Activated naive CD8-positive, alpha-beta T cell treated with anti-CD3 and anti-CD28 coated beads, Interleukin-2, amount 50 U/mL, for 24 hours (primary cell): Measurements from ENCODE around the gene DMPK.
A peak's percentile ranks its signal among the peaks of the same experiment; 100 is the strongest.
"Not testable (repeated sequence)": the region's sequence is repeated elsewhere in the genome, so short reads cannot be mapped to it uniquely, and the experiment has no call there.

Source experiments
- ATAC-seq: fragments of 150-1000 bp; cut with Tn5 transposase; one replicate; pipeline ENCODE4 v1.10.0; 2021
- DNase-seq: peaks from one replicate; pipeline ENCODE4 v3.0.0; 2021
- H3K27ac Mint-ChIP-seq: one replicate; pipeline ENCODE4 v1.8.0; 2021; ENCODE audit warnings: mild to moderate bottlenecking, mixed read lengths
- H3K27me3 Mint-ChIP-seq: one replicate; pipeline ENCODE4 v1.8.0; 2021; ENCODE audit warnings: mixed read lengths
- H3K36me3 Mint-ChIP-seq: one replicate; pipeline ENCODE4 v1.8.0; 2021; ENCODE audit warnings: low read depth, mixed read lengths
- H3K4me1 Mint-ChIP-seq: one replicate; pipeline ENCODE4 v1.8.0; 2021; ENCODE audit warnings: mixed read lengths
- H3K4me3 Mint-ChIP-seq: one replicate; pipeline ENCODE4 v1.8.0; 2021; ENCODE audit warnings: mild to moderate bottlenecking, moderate library complexity, mixed read lengths
- H3K9me3 Mint-ChIP-seq: one replicate; pipeline ENCODE4 v1.8.0; 2021; ENCODE audit warnings: mixed read lengths

Gene DMPK

DNA sequence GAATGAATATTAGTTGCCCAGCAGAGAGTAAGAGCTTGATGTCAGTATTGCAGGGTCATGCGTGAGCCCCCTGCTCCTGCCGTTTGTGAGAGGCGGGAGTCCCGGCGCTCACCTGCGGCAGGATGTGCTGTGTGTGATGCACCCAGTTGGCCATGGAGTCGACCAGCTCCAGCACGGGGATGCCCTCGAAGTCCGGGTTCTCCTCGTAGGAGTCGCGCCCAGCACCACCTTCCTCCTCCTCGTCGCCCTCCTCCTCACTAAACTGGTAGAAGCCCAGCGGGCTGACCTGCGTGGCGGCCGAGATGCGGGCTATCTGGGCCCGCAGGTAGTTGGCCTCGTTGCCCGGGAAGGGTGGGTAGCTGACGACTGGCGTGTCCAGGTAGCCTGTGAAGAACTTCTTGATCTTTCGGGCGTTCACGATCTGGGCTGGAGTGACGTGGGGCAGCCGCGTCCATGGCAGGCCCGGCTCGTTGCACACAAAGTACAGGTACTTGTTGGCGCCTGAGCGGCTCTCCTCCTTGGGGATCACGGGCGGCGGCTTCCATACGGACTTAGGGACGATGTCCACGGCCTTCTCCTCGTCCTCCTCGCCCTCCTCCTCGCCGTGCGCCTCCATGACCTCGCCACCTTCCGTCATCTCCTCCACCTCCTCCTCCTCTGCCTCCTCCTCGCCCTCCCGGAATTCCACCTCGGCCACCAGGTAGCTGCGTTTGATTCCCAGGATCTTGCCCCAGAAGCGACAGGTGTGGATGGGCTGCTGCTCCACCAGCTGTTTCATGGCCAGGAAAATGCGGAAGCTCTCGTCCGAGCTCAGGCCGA lies 22.1 kb upstream of the DMPK start:
- DNase-seq = no peak
- Mint-ChIP-seq H3K27me3 (peaks cover 18% of the 10 kb centered on the region), H3K4me3 (no peak overlapping the region), H3K27ac (no peak overlapping the region), H3K4me1 (peaks cover 1% of the 10 kb centered on the region), H3K9me3 (no peaks in the 10 kb centered on the region), H3K36me3 (no peaks in the 10 kb centered on the region)
- no peak for ATAC-seq

DNA sequence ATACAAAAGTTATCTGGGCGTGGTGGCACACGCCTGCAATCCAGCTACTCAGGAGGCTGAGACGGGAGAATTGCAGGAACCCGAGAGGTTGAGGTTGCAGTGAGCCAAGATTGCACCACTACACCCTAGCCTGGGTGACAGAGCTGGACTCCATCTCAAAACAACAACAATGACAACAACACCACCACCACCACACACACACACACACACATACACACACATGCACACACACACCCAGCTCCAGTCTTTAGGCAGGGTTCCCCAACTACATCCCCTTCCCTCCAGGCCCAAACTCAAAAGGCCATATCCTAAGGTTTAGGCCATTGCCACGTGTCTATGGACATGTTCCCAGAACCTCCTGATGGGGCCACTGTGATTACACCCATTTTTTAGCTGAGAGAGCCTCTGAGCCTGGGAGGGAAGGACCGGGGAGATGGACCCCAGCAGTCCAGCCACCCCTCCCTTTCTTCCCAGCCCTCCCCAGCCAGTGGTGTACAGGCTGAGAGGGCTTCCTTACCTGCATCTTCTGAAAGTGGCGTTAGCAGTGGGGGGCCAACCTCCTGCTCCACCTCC lies 19.4 kb upstream of the DMPK start:
- Mint-ChIP-seq H3K4me1 (peaks cover 3% of the 10 kb centered on the region), H3K36me3 (no peaks in the 10 kb centered on the region), H3K4me3 (no peak overlapping the region), H3K27me3 (peaks cover 36% of the 10 kb centered on the region), H3K27ac (no peak overlapping the region), H3K9me3 (no peaks in the 10 kb centered on the region)
- ATAC-seq (no peak), DNase-seq (no peak)

DNA sequence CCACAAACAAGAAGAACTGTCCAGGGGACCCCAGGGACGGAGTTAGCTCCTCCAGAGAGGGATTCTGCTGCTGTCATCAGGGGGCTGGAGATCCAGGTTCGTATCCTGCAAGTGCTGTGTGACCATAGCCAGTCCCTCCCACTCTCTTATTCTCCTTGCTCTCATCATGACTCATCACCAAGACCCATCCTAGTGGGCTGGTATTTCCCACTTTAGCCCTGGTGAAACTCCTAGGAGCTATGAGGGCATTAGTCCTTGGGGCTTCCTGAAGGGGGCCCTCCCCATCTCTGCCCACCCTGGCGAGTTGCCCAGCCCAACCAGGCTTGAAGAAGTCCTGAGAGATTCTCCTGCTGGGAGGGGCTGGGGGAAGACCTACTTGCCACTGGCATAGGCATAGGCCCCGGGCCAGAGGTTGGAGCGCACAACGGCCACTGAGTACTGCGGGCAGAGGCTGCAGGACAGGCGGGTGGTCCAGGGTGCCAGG lies 17.8 kb upstream of the DMPK start:
- H3K4me1 Mint-ChIP-seq = peaks cover 3% of the 10 kb centered on the region
- no peak for ATAC-seq
- no peak for DNase-seq
- H3K36me3 Mint-ChIP-seq = no peaks in the 10 kb centered on the region
- H3K9me3 Mint-ChIP-seq = no peaks in the 10 kb centered on the region
- peaks cover 49% of the 10 kb centered on the region for H3K27me3 Mint-ChIP-seq
- H3K4me3 Mint-ChIP-seq = no peak overlapping the region
- no peak overlapping the region for H3K27ac Mint-ChIP-seq

DNA sequence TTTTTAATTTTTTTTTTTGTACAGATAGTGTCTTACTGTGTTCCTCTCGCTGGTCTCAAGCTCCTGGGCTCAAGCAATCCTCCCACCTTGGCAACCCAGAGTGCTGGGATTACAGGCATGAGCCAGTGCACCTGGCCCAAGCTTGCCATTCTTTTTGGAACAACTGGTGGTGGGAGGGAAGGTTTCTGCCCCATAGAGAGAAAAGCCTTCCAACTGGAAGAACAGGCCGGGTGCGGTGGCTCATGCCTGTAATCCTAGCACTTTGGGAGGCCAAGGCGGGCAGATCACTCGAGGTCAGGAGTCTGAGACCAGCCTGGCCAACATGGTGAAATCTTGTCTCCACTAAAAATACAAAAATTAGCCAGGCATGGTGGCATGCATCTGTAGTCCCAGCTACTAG lies 17.3 kb upstream of the DMPK start:
- not testable (repeated sequence) for H3K4me1 Mint-ChIP-seq, H3K4me3 Mint-ChIP-seq, H3K27ac Mint-ChIP-seq, DNase-seq, H3K9me3 Mint-ChIP-seq, H3K36me3 Mint-ChIP-seq, ATAC-seq
- peaks cover 54% of the 10 kb centered on the region for H3K27me3 Mint-ChIP-seq

DNA sequence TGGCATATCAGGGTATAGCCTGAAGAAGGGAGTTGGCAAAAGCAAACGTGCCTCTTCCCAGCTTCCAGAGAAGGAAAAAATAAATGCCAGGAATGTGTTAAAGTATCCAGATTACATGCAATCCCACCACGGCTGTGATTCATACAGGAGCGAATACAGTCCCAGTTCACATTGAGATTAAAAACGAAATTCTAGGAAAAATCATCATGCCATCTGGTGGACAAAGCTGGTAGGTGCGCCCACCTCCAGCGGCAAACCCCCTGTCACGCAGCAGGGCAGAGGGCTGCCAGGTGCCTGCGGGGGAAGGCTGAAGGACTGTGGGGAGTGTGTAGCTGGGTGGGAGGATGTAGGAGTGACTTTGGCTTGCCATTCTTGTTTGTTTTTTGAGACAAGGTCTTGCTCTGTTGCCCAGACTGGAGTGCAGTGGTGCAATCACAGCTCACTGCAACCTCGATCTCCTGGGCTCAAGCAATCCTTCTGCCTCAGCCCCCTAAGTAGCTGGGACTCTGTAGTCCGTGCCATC lies 16.8 kb upstream of the DMPK start:
- Mint-ChIP-seq H3K27me3 (peaks cover 56% of the 10 kb centered on the region), H3K4me1 (peaks cover 5% of the 10 kb centered on the region), H3K27ac (no peak overlapping the region), H3K9me3 (no peaks in the 10 kb centered on the region), H3K4me3 (no peak overlapping the region), H3K36me3 (no peaks in the 10 kb centered on the region)
- DNase-seq (peak; percentile 68), ATAC-seq (peak; percentile 60)

DNA sequence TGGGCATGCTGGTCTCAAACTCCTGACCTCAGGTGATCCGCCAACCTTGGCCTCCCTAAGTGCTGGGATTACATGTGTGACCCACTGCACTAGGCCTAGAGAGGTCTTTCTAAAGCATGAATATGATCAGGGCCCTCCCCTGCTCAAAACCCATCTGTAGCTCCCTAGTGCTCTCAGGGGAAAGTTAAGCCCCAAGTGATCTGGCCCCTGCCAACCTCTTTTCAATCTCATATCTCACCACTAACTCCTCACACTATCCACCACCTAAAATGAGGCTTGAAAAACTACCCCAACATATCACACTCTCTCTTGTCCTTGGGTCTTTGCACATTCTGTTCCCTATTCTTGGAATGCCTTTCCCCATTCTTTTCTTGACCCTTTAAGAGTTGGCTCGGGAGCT lies 12.3 kb upstream of the DMPK start:
- DNase-seq (no peak), ATAC-seq (no peak)
- H3K4me1 Mint-ChIP-seq = peaks cover 37% of the 10 kb centered on the region
- H3K27ac Mint-ChIP-seq = no peak overlapping the region
- H3K9me3 Mint-ChIP-seq = no peaks in the 10 kb centered on the region
- H3K4me3 Mint-ChIP-seq = no peak overlapping the region
- H3K36me3 Mint-ChIP-seq = peaks cover 18% of the 10 kb centered on the region
- peaks cover 45% of the 10 kb centered on the region for H3K27me3 Mint-ChIP-seq

DNA sequence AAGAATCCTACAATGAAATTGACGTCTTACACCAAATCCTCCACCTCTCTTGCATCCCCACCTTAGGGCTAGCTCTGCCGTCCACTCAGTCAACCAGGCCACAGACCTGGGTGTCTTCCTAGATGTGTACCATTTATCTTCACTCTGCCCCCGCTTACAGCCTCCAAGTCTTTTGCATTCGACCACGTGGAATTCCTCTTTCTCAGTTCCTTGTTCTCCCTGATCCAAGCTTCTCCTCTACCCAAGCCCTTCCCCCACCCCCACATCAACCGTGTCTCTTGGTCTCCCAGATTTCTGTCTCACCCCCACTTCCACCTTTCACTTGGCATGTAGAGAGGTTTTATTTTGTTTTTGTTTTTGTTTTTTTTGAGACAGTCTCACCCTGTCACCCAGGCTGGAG lies 11.6 kb upstream of the DMPK start:
- Mint-ChIP-seq H3K4me1 (peaks cover 34% of the 10 kb centered on the region), H3K27ac (peak overlapping the region; percentile 59), H3K27me3 (peaks cover 44% of the 10 kb centered on the region), H3K4me3 (peak overlapping the region; percentile 24), H3K36me3 (peaks cover 25% of the 10 kb centered on the region), H3K9me3 (no peaks in the 10 kb centered on the region)
- DNase-seq (no peak), ATAC-seq (no peak)

DNA sequence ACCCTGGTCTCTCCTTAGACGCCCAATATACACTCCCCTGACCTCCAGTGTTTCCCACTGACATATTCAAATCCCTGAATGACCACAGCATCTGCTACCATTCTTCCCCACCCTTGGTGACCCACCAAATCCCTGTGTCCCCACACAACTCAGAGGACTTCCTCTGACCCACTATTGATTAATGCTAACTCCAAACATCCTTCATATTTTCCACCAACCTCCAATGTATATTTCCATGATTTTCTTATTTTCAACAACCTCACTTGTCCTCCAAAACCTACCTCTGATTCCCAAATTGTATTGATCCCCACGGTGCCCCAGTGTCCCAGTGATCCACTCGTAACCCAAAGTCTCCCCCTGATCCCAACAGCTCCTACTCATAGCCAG lies 10.9 kb upstream of the DMPK start:
- peak overlapping the region; percentile 66 for H3K4me3 Mint-ChIP-seq
- H3K27ac Mint-ChIP-seq = peak overlapping the region; percentile 92
- H3K4me1 Mint-ChIP-seq = peaks cover 34% of the 10 kb centered on the region
- DNase-seq (no peak), ATAC-seq (no peak)
- no peaks in the 10 kb centered on the region for H3K9me3 Mint-ChIP-seq
- peaks cover 32% of the 10 kb centered on the region for H3K36me3 Mint-ChIP-seq
- H3K27me3 Mint-ChIP-seq = peaks cover 37% of the 10 kb centered on the region

DNA sequence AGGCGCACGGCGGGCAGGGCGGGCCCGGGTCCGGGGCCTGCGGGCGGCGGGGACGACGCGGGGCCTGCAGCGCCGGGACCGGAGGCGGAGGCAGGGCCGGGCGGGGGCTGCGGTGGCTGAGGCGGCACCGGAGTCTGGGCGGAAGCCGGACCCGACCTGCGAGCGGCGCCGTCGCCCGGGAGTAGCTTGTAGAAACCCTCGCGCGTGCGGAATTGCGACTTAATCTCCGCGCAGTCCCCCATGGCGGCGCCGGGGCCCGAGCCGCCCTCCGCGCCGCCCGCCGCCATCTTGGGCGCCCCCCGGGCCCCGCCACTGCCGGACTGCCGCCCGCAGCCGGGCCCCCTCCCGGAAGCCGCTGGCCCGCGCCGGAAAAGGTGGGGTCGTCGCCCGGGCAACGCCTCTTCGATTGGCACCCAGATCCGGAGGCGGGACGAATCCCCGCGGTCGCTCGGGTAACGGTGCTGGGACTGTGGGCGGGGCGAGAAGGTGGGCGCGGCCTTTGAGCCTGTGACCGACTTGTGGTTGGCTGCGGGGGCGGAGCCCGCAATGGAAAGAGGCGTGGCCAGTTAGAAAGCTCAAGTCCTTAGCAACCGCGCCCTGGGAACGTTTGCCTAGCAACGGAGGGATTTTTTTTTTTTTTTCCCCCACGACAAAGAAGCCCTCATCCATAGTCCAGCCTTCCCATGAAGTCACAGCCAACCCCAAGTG lies 10.3 kb upstream of the DMPK start, which contains the start of gene DMWD:
Gene DMWD (minus strand): TSS at position 376 of the 708 bp plus-strand sequence. CDS start 89 bp downstream, at position 287.
- Mint-ChIP-seq H3K4me1 (peaks cover 34% of the 10 kb centered on the region), H3K27me3 (peaks cover 33% of the 10 kb centered on the region), H3K4me3 (peak within 1 kb of the TSS; percentile 90), H3K36me3 (peaks cover 36% of the 10 kb centered on the region), H3K9me3 (no peaks in the 10 kb centered on the region), H3K27ac (peak within 1 kb of the TSS; percentile 92)
- ATAC-seq = peak; percentile 90
- DNase-seq = peak; percentile 100

DNA sequence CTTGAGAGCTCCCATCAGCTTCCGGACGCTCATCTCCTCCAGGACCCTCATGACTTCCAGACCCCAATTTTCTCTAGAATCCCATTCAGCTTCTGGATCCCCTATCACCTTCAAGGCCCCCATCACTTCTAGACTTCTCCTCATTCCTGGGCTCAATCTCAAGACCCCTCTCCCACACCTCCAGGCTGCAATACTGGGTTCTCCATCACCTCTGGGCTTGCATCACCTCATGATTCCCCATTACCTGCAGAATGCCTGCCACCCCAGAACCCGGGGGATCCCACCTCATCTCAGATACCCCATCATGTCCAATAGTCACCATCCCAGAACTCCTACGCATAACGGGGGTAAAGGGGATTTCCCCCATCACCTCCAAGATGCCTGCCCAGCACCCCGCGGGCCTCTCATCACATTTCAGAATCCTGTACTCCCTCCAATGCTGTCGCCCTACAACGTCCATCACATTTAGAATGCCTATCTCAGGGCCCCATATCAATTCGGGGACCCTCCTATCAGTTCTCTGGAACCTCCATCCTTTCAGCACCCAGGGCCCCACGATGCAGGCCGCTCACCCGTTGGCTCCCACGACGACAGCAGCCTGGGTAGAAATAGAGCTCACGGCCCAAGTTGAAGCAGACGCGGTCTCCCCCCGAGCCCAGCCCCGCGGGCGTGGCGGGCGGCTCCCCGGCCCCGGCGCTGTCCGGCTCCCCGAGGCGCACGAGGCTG lies 9.6 kb upstream of the DMPK start:
- Mint-ChIP-seq H3K36me3 (peaks cover 43% of the 10 kb centered on the region), H3K4me1 (peaks cover 34% of the 10 kb centered on the region), H3K27ac (peak overlapping the region; percentile 77), H3K9me3 (no peaks in the 10 kb centered on the region), H3K4me3 (peak overlapping the region; percentile 90), H3K27me3 (peaks cover 30% of the 10 kb centered on the region)
- peak; percentile 40 for DNase-seq
- ATAC-seq = peak; percentile 17

DNA sequence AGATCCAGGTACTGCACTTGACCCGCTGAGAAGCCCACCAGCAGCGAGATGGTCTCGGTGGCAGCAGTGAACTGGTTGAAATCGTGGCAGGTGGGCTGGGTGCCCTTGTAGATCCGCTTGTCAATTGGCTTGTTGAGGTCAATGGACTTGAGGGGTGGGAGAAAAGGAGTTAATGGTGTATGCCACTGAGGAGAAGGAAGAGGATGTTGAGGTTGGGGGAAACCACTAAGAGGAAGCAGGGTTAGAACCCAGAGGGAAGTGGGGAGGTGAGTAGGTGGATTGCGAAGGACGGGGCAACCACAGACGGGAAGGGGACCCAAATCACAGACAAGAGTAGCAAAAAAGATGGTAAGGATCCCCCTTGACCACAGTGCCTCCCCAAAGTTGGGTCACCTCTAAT lies 8.7 kb upstream of the DMPK start:
- Mint-ChIP-seq H3K36me3 (peaks cover 52% of the 10 kb centered on the region), H3K9me3 (no peaks in the 10 kb centered on the region), H3K27ac (peak overlapping the region; percentile 34), H3K4me3 (peak overlapping the region; percentile 90), H3K27me3 (peaks cover 21% of the 10 kb centered on the region), H3K4me1 (peaks cover 34% of the 10 kb centered on the region)
- DNase-seq = peak; percentile 53
- ATAC-seq = no peak

DNA sequence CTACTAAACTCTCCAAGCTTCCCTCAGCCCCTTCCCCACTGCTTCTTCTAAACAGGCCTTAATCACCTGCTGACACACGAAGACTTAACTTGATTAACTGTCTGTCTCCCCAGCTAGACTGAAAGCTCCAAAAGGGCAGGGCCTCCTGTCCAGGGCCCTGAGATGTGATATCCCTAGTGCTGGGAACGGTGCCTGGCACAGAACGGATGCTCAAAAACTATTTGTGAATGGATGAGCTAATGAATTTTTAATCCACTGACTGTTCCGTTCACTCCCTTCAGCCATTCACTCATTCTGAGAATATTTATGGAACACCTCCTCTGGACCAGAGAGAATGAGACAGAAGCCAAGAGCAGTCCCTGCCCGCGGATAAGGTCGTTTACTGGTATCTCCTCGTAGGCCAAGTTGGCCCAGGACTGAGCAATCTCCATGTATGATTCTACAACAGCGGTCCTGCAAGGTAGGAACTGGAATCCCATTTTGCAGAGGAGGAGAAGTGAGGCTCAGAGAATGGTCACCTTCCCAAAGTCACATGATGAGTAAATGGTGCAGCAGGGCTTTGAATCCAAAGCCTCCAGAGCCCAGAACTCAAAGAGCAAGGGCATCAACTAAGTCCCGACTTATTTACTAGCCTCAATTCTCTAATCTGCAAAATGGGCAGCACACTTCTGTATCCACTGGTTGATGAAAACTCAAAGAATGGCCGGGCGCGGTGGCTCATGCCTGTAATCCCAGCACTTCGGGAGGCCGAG lies 6.9 kb upstream of the DMPK start:
- no peak for DNase-seq
- H3K9me3 Mint-ChIP-seq = no peaks in the 10 kb centered on the region
- peaks cover 8% of the 10 kb centered on the region for H3K27me3 Mint-ChIP-seq
- H3K27ac Mint-ChIP-seq = no peak overlapping the region
- H3K4me3 Mint-ChIP-seq = no peak overlapping the region
- ATAC-seq = no peak
- peaks cover 52% of the 10 kb centered on the region for H3K36me3 Mint-ChIP-seq
- H3K4me1 Mint-ChIP-seq = peaks cover 32% of the 10 kb centered on the region

DNA sequence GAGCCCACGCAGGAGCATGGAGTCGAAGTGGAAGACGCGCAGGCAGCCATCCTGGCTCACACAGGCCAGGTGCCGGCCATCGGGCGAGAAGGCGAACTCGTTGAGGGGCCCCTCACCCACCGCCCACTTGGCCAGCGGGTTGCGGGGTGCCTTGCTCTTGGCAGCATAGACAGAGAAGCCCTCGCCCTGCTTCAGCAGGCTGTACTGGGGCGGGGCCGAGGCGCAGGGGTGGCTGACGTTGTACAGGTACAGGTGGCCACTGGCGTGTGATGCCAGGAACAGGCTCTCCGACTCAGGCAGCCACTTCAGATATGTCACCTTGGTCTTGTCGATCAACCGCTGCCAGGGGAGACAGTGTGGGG lies 4.2 kb upstream of the DMPK start:
- no peak for DNase-seq
- H3K27ac Mint-ChIP-seq = no peak overlapping the region
- peaks cover 2% of the 10 kb centered on the region for H3K27me3 Mint-ChIP-seq
- peaks cover 12% of the 10 kb centered on the region for H3K4me1 Mint-ChIP-seq
- peaks cover 46% of the 10 kb centered on the region for H3K36me3 Mint-ChIP-seq
- no peaks in the 10 kb centered on the region for H3K9me3 Mint-ChIP-seq
- no peak overlapping the region for H3K4me3 Mint-ChIP-seq
- ATAC-seq = no peak
